Left ventricle myocardium superior (tissue), 1 donor: ENCODE results near the gene FAM20C. TPM values are rescaled to one million over a fixed set of nuclear protein-coding genes. Genes with fewer than 3 reads are reported as not detected.
"Not testable (repeated sequence)": the region's sequence is repeated elsewhere in the genome, so short reads cannot be mapped to it uniquely, and the experiment has no call there.

Experiments
- ATAC-seq: fragments of 200-7000 bp; cut with Tn5 transposase; one replicate; pipeline ENCODE4 v1.9.1; 2020; ENCODE audit warnings: mild to moderate bottlenecking, moderate library complexity
- DNase-seq: peaks from one replicate; pipeline ENCODE4 v3.0.0-alpha.2; 2020
- intact Hi-C: fragments of 100-400 bp; cut with micrococcal nuclease; formaldehyde crosslinking; loops from one replicate; pipeline ENCODE4 v1.11.0; 2022
- total RNA-seq: library from RNA; stranded (reverse); fragmentation: NEBNext Ultra II Directional; extraction: Animal tissue kit (Norgen Biotek cat#: 25700); gene quantifications from one replicate; pipeline ENCODE4 v1.2.1, GENCODE V29; 2021
- donor health status: DM: no; HTN: yes; CAD: no; lungs with severe emphysema.

FAM20C gene
- total RNA-seq, 1 donor from 2014 or later = 23.8 TPM

GRCh38 chr7:233249-234035 is 41.1 kb downstream of the FAM20C start:
- DNase-seq (peak; percentile 79), ATAC-seq (peak; percentile 43)
- intact Hi-C loops = no loop called here

- ATAC-seq (peak; percentile 48), DNase-seq (peak; percentile 79)
- intact Hi-C loops = no loop called here
These were observed 41.8 kb downstream of the FAM20C start for GRCh38 chr7:234051-234707.

GRCh38 chr7:234708-235553 is 42.6 kb downstream of the FAM20C start:
- ATAC-seq = peak; percentile 83
- intact Hi-C loops = no loop called here
- peak; percentile 77 for DNase-seq

- DNase-seq (peak; percentile 75), ATAC-seq (peak; percentile 48)
- intact Hi-C loops = no loop called here
These were observed 43.4 kb downstream of the FAM20C start for GRCh38 chr7:235576-236395.

- no peak for DNase-seq
- intact Hi-C loops = no loop called here
- ATAC-seq = no peak
These were observed 44.6 kb downstream of the FAM20C start for GRCh38 chr7:236967-237366.

- DNase-seq = no peak
- intact Hi-C loops = no loop called here
- ATAC-seq = no peak
These were observed 45.0 kb downstream of the FAM20C start for GRCh38 chr7:237385-237784.

- intact Hi-C loops = no loop called here
- no peak for DNase-seq
- no peak for ATAC-seq
These were observed 47.8 kb downstream of the FAM20C start for GRCh38 chr7:240146-240676.

- intact Hi-C loops = no loop called here
- ATAC-seq (peak; percentile 38), DNase-seq (no peak)
These were observed 48.6 kb downstream of the FAM20C start for GRCh38 chr7:240887-241421.

GRCh38 chr7:241513-241912 is 49.1 kb downstream of the FAM20C start:
- no peak for ATAC-seq
- intact Hi-C loops = no loop called here

GRCh38 chr7:242826-243579 is 50.6 kb downstream of the FAM20C start:
- intact Hi-C loops, ATAC-seq, DNase-seq: not testable (repeated sequence)

More at GRCh38 chr7:241513-241912, 49.1 kb downstream of the FAM20C start:
- no peak for DNase-seq

- intact Hi-C loops, DNase-seq, ATAC-seq: not testable (repeated sequence)
These were observed 51.2 kb downstream of the FAM20C start for GRCh38 chr7:243580-243978.

GRCh38 chr7:244974-245373 is 52.6 kb downstream of the FAM20C start:
- ATAC-seq (no peak), DNase-seq (no peak)

GRCh38 chr7:245574-246295 is 53.4 kb downstream of the FAM20C start:
- no peak for DNase-seq
- intact Hi-C loops = no loop called here
- no peak for ATAC-seq

More at GRCh38 chr7:244974-245373, 52.6 kb downstream of the FAM20C start:
- intact Hi-C loops = no loop called here

GRCh38 chr7:246451-246850 is 54.1 kb downstream of the FAM20C start:
- ATAC-seq (no peak), DNase-seq (no peak)
- intact Hi-C loops = no loop called here

GRCh38 chr7:247181-247580 is 54.8 kb downstream of the FAM20C start:
- DNase-seq (no peak), ATAC-seq (no peak)
- intact Hi-C loops = no loop called here

GRCh38 chr7:247636-248035 is 55.3 kb downstream of the FAM20C start:
- no peak for DNase-seq
- ATAC-seq = no peak
- intact Hi-C loops = no loop called here
